AG10803 (cell line): ENCODE data around the gene INPP4A.
A peak's percentile ranks its signal among the peaks of the same experiment; 100 is the strongest.

ENCODE experiments used
- DNase-seq: peaks from one replicate; pipeline ENCODE4 v3.0.0; 2010; ENCODE audit warnings: low read depth
- H3K4me3 ChIP-seq: 2 replicates; pipeline ENCODE4 v1.5.1; 2011; ENCODE audit warnings: mild to moderate bottlenecking, low read length, control low read depth
- TF ChIP-seq, protein P1 (sequence below): conservative IDR thresholded peaks from 2 replicates; pipeline ENCODE4 v1.5.1; 2011; ENCODE audit warnings: mild to moderate bottlenecking, low read length, control low read depth, inconsistent platforms

Gene INPP4A

DNA sequence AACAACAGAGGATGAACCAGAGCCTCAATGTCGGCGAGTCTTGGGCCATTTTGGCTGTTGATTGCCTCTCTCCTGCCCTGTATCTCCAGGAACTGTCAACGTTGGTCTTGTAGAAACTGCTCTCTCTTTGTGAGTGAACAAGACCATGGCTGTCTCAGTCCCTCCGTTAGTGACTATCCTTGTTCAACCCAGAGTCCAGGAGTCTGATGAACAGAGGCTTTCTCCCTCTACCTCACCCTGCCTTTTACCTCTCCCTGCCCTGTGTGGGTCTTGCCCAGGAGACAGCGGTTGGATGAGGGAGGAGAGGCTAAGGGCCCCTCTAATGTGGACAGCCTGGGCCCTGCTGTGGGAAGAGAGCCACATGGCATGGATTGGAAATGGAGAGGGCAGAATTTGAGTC, 32.8 kb downstream of the INPP4A start:
- no peak overlapping the region for H3K4me3 ChIP-seq
- TF ChIP-seq, protein P1, sequence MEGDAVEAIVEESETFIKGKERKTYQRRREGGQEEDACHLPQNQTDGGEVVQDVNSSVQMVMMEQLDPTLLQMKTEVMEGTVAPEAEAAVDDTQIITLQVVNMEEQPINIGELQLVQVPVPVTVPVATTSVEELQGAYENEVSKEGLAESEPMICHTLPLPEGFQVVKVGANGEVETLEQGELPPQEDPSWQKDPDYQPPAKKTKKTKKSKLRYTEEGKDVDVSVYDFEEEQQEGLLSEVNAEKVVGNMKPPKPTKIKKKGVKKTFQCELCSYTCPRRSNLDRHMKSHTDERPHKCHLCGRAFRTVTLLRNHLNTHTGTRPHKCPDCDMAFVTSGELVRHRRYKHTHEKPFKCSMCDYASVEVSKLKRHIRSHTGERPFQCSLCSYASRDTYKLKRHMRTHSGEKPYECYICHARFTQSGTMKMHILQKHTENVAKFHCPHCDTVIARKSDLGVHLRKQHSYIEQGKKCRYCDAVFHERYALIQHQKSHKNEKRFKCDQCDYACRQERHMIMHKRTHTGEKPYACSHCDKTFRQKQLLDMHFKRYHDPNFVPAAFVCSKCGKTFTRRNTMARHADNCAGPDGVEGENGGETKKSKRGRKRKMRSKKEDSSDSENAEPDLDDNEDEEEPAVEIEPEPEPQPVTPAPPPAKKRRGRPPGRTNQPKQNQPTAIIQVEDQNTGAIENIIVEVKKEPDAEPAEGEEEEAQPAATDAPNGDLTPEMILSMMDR, result no peak
- no peak for DNase-seq

DNA sequence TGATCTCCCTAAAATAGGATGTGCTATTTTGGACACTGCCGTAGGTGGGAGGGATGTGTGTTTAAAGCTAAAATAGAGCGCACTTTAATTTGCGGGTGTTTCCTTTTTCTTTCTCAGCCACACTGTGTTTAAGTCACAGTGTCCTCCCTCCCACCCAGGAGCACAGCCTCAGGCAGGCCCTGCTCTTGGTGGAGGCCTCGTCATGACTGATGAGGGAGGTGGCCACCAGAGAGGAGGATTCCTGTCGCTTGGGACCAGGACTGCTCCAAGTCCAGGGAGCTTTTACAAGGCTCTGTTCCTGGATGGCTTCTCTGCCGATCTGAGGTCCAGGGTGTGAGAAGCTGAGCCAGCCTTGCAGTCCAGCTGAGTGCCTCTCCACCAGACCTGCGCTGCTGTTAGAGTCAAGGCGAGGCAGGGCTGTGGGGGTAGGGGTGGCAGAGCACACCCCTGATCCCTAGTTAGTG, 33.5 kb downstream of the INPP4A start:
- DNase-seq, result no peak
- H3K4me3 ChIP-seq, result no peak overlapping the region
- TF ChIP-seq, protein P1, result no peak

DNA sequence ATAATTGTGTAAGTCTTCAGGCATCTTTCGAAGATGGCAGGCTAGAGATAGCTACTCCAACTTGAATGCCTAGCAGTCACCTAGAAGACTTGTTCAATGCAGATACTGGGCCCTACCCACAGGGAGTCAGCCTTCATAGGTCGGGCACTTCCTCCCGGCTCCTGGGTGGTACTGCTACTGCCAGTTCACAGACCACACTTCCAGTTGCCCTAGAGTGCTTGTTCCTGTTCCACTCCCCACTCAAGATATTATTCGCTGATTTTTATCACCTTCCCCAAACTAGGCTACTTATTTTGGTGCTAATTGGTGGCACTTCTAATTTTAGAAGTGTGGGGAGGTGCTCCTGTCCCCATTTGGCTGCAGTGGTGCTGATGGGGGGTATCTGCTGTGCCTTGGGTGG, 34.2 kb downstream of the INPP4A start:
- TF ChIP-seq, protein P1, result no peak
- H3K4me3 ChIP-seq, result no peak overlapping the region
- DNase-seq, result no peak

DNA sequence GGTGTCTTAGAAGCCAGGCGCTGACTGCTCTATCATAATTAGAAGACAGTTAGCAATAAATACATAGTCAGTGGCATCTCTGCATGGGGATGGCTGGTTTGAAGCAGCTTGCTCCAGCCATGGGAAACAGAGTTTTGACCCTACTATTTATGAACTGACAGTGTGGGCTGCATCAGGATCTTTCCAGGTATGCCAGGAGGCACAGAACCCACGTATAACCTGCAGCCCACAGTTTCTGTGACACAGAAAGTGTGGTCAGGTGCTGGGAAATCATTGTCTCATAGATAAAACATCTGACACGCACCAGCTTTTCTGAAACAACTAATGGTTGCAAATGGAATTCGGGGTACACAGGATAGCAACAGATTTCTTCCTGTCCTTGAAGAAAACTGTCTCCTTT, 34.7 kb downstream of the INPP4A start:
- H3K4me3 ChIP-seq, result no peak overlapping the region
- TF ChIP-seq, protein P1, result no peak
- DNase-seq, result no peak

DNA sequence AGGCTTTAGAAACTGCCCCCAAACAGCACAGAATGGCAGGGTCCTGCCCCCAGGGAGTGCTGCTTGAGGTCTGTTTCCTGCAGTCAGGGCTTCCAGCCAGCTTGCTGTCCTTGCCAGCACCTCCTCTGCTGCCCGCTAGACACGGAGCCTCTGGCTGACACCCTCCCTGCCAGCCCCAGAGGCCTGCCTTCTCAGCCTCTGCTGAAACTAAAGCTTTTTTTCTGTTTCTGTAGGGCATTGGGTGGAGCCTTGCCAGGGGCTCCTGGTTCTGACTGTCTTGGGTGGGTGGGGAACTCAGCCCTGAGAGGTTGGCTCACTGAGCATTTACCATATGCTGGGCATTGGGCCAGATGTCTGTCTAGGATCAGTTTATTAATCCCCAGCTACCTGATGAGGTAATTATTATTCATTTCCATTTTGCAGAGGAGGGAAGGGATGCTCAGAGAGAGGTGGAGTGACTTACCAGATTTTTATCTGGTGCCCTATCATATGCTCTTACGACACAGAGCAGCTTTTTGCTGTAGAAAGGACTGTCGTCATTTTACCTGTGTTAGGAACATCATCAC, 35.4 kb downstream of the INPP4A start:
- TF ChIP-seq, protein P1, result no peak
- DNase-seq, result peak; percentile 64
- H3K4me3 ChIP-seq, result no peak overlapping the region

DNA sequence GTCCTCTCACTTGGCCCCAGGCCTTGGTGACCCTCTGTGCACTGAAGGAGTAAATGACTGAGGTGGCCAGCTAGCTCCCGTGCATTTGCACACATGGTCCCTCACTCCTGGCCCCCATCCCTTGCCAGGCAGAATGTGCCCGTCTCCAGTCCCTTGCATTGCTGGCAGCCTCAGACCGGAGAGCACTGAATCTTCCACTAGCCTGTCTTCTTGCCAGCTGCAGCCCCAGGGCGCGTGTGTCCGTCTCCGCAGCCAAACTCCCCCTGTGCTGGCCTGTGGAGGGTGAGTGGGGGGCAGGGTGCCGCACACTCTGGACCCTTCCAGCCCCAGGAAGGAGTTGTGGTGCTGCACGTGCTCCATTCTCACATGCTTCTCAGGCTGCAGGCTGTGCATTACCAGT, 35.9 kb downstream of the INPP4A start:
- TF ChIP-seq, protein P1, result no peak
- DNase-seq, result no peak
- no peak overlapping the region for H3K4me3 ChIP-seq

DNA sequence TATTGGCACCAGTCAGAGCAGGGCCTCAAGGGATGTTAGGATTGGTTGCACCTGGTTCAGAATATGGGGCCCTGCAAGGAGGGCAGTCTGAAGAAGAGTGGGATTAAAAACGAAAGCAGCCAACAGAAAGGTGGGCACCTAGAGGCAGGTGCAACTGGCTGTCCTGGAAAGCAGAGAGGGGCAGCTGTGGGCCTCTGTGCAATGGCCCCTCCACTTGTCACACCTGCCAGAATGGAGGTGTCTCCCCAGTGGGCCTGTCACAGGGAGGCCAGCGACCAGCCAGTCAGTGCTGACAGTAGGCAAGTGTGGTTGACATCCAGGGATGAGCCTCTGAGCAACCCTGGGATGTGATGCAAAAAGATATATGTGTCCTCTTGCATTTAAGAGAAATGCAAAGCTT, 37.7 kb downstream of the INPP4A start:
- TF ChIP-seq, protein P1, result no peak
- H3K4me3 ChIP-seq, result no peak overlapping the region
- DNase-seq, result no peak
